Measurements from ENCODE around the gene THSD7A. TPM values are rescaled to one million over a fixed set of nuclear protein-coding genes. Genes with fewer than 3 reads are reported as not detected.

THSD7A gene
- total RNA-seq, 1 experiment from 2014 or later = 0.64 TPM

DNA sequence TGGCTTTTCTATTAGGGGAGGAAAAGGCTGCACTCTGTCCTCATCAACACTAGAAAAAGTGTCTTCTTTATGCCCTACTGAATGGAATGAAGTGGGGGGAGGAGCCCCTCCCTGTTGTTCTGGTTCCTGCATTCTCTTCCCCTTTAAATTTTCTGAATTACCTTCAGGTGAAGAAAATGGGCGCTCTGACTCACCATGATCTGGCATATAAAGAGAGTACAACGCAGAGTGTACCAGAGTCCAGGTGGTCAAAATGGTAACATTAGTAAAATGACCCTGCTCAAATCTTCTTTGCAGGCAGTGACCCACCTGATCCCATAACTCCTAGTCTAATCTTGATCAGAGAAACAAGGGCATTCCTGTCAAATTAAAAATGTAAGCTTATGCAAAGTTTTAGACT, 80.7 kb downstream of the THSD7A start:
- TF ChIP-seq, protein P1, sequence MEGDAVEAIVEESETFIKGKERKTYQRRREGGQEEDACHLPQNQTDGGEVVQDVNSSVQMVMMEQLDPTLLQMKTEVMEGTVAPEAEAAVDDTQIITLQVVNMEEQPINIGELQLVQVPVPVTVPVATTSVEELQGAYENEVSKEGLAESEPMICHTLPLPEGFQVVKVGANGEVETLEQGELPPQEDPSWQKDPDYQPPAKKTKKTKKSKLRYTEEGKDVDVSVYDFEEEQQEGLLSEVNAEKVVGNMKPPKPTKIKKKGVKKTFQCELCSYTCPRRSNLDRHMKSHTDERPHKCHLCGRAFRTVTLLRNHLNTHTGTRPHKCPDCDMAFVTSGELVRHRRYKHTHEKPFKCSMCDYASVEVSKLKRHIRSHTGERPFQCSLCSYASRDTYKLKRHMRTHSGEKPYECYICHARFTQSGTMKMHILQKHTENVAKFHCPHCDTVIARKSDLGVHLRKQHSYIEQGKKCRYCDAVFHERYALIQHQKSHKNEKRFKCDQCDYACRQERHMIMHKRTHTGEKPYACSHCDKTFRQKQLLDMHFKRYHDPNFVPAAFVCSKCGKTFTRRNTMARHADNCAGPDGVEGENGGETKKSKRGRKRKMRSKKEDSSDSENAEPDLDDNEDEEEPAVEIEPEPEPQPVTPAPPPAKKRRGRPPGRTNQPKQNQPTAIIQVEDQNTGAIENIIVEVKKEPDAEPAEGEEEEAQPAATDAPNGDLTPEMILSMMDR (conservative IDR thresholded peaks at IDR 0.05; ENCODE audit: low read depth, low read length) = no peak
- TF ChIP-seq EZH2 (IDR thresholded peaks at IDR 0.05; ENCODE audit: borderline replicate concordance, low read depth, low read length, poor library complexity, severe bottlenecking) = no peak
- H3K27ac ChIP-seq (ENCODE audit: low read depth, low read length, poor library complexity, severe bottlenecking) = no peak overlapping the region
- H3K4me1 ChIP-seq (ENCODE audit: insufficient read depth, low read length, poor library complexity, severe bottlenecking) = no peaks in the 10 kb centered on the region
- ChIA-PET CTCF (no interaction called here), POLR2A (ENCODE audit: low non-redundant PET) (no interaction called here)
- no peaks in the 10 kb centered on the region for H3K36me3 ChIP-seq (ENCODE audit: insufficient read depth, low read length, poor library complexity, severe bottlenecking)
- intact Hi-C loops (cut with micrococcal nuclease; ENCODE audit: unreplicated experiment) = loop anchor here (10.0 kb wide), 1 partner anchor 313 kb away; no protein-coding TSS in a partner anchor
- no peaks in the 10 kb centered on the region for H3K27me3 ChIP-seq (replicated peaks; ENCODE audit: insufficient read depth, low read depth, low read length, poor library complexity)
- BruUV-seq (replicated peaks) = no TSS peak
- no peak for DNase-seq (ENCODE audit: low spot score)
- no peak overlapping the region for H3K4me3 ChIP-seq (ENCODE audit: low read depth, low read length, poor library complexity, severe bottlenecking)
- H3K9me3 ChIP-seq (ENCODE audit: low read depth, low read length, poor library complexity, severe bottlenecking) = no peaks in the 10 kb centered on the region

DNA sequence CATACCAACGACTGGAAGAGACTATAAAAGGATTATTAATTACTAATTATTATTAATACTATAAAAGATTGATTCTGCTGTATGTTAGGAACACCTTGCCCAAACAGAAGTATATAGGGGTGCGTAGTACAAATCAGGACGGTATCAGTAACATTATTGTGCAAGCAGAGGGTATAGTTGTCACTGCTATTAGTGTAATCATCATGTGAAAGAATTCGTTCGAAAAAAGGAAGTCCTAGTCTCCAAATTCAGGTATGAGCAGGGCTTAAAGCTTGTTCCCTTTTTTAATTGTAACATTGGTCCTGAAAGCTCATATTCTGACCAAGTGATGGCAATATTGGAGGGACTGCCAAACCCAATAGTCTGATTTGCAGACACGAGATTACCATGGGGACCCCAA, 81.8 kb downstream of the THSD7A start:
- ChIA-PET CTCF (no interaction called here), POLR2A (ENCODE audit: low non-redundant PET) (no interaction called here)
- intact Hi-C loops (cut with micrococcal nuclease; ENCODE audit: unreplicated experiment) = loop anchor here (10.0 kb wide), 1 partner anchor 315 kb away; no protein-coding TSS in a partner anchor
- Histone ChIP-seq H3K27me3 (replicated peaks; ENCODE audit: insufficient read depth, low read depth, low read length, poor library complexity) (no peaks in the 10 kb centered on the region), H3K4me1 (ENCODE audit: insufficient read depth, low read length, poor library complexity, severe bottlenecking) (no peaks in the 10 kb centered on the region), H3K36me3 (ENCODE audit: insufficient read depth, low read length, poor library complexity, severe bottlenecking) (no peaks in the 10 kb centered on the region), H3K27ac (ENCODE audit: low read depth, low read length, poor library complexity, severe bottlenecking) (no peak overlapping the region), H3K9me3 (ENCODE audit: low read depth, low read length, poor library complexity, severe bottlenecking) (no peaks in the 10 kb centered on the region), H3K4me3 (ENCODE audit: low read depth, low read length, poor library complexity, severe bottlenecking) (no peak overlapping the region)
- no peak for DNase-seq (ENCODE audit: low spot score)
- no TSS peak for BruUV-seq (replicated peaks)
- no peak for TF ChIP-seq EZH2 (IDR thresholded peaks at IDR 0.05; ENCODE audit: borderline replicate concordance, low read depth, low read length, poor library complexity, severe bottlenecking)
- TF ChIP-seq, protein P1 (conservative IDR thresholded peaks at IDR 0.05; ENCODE audit: low read depth, low read length) = no peak

DNA sequence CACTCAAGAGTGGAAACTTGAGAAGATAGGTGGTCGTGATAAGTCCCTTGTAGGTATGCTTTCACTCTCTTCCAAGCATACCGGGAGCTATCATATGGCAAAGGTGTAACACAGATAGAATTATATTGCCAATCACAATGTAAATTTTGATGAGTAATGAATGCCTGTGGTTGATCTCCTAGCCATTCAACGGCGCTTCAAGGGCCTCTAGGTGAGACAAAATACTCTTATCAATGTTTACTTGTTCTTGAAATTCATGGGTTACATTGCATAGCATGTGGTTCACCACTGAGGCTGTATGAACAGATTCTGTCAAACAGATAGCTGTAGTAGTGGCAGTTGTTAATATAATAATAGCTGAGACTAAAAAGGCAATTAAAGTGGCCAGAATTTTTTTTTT, 82.4 kb downstream of the THSD7A start:
- Histone ChIP-seq H3K4me1 (ENCODE audit: insufficient read depth, low read length, poor library complexity, severe bottlenecking) (no peaks in the 10 kb centered on the region), H3K9me3 (ENCODE audit: low read depth, low read length, poor library complexity, severe bottlenecking) (no peaks in the 10 kb centered on the region), H3K27ac (ENCODE audit: low read depth, low read length, poor library complexity, severe bottlenecking) (no peak overlapping the region), H3K27me3 (replicated peaks; ENCODE audit: insufficient read depth, low read depth, low read length, poor library complexity) (no peaks in the 10 kb centered on the region), H3K36me3 (ENCODE audit: insufficient read depth, low read length, poor library complexity, severe bottlenecking) (no peaks in the 10 kb centered on the region), H3K4me3 (ENCODE audit: low read depth, low read length, poor library complexity, severe bottlenecking) (no peak overlapping the region)
- ChIA-PET CTCF (no interaction called here), POLR2A (ENCODE audit: low non-redundant PET) (no interaction called here)
- intact Hi-C loops (cut with micrococcal nuclease; ENCODE audit: unreplicated experiment) = loop anchor here (10.0 kb wide), 2 partner anchors 315 kb away; no protein-coding TSS in a partner anchor
- no peak for DNase-seq (ENCODE audit: low spot score)
- TF ChIP-seq, protein P1 (conservative IDR thresholded peaks at IDR 0.05; ENCODE audit: low read depth, low read length) = no peak
- TF ChIP-seq EZH2 (IDR thresholded peaks at IDR 0.05; ENCODE audit: borderline replicate concordance, low read depth, low read length, poor library complexity, severe bottlenecking) = no peak
- BruUV-seq (replicated peaks) = no TSS peak
